GM06990 (cell line): Measurements from ENCODE around the gene CALML5.

Experiments
- DNase-seq: peaks from one replicate; pipeline ENCODE4 v3.0.0-alpha.2; 2011; ENCODE audit not compliant: insufficient read length; ENCODE audit errors: extremely low read depth
- H3K27me3 ChIP-seq: replicated peaks from 2 replicates; pipeline ENCODE4 v1.6.0; 2011; ENCODE audit warnings: low read length; ENCODE audit not compliant: control insufficient read depth, insufficient read depth
- H3K36me3 ChIP-seq: 2 replicates; pipeline ENCODE4 v1.5.1; 2011; ENCODE audit warnings: low read length; ENCODE audit not compliant: control insufficient read depth, insufficient read depth
- H3K4me3 ChIP-seq: replicated peaks from 2 replicates; pipeline ENCODE4 v1.5.1; 2011; ENCODE audit warnings: low read depth, mild to moderate bottlenecking, control low read depth, low read length
- TF ChIP-seq, protein P1 (sequence below): IDR thresholded peaks from 2 replicates; pipeline ENCODE4 v1.5.1; 2011; ENCODE audit warnings: low read length, control low read depth, mild to moderate bottlenecking, inconsistent platforms; ENCODE audit not compliant: insufficient read depth, poor library complexity, severe bottlenecking

Gene CALML5

DNA sequence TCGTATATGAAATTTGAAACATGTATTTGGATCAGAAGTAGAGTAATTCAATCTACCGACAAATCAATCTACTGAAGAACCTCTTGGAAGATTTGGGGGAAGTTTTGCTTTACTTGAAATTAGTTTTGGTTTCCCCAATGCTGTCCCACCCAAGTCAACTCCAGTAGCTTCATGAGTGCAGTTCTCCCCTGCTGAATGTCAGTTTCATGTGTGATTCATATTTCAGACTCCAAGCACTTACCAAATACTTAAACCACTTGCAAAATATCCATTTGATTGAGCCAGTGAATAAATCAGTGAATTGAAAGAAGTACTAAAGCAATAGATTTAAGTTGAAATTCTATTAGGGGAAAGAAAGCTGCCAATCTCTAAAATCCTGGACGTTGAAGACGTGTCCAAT, 9.3 kb downstream of the CALML5 start:
- no peak for DNase-seq
- H3K36me3 ChIP-seq, result no peaks in the 10 kb centered on the region
- no peaks in the 10 kb centered on the region; the same call in none of the 2 replicates for H3K27me3 ChIP-seq
- TF ChIP-seq, protein P1, sequence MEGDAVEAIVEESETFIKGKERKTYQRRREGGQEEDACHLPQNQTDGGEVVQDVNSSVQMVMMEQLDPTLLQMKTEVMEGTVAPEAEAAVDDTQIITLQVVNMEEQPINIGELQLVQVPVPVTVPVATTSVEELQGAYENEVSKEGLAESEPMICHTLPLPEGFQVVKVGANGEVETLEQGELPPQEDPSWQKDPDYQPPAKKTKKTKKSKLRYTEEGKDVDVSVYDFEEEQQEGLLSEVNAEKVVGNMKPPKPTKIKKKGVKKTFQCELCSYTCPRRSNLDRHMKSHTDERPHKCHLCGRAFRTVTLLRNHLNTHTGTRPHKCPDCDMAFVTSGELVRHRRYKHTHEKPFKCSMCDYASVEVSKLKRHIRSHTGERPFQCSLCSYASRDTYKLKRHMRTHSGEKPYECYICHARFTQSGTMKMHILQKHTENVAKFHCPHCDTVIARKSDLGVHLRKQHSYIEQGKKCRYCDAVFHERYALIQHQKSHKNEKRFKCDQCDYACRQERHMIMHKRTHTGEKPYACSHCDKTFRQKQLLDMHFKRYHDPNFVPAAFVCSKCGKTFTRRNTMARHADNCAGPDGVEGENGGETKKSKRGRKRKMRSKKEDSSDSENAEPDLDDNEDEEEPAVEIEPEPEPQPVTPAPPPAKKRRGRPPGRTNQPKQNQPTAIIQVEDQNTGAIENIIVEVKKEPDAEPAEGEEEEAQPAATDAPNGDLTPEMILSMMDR, result no peak
- no peak overlapping the region for H3K4me3 ChIP-seq

DNA sequence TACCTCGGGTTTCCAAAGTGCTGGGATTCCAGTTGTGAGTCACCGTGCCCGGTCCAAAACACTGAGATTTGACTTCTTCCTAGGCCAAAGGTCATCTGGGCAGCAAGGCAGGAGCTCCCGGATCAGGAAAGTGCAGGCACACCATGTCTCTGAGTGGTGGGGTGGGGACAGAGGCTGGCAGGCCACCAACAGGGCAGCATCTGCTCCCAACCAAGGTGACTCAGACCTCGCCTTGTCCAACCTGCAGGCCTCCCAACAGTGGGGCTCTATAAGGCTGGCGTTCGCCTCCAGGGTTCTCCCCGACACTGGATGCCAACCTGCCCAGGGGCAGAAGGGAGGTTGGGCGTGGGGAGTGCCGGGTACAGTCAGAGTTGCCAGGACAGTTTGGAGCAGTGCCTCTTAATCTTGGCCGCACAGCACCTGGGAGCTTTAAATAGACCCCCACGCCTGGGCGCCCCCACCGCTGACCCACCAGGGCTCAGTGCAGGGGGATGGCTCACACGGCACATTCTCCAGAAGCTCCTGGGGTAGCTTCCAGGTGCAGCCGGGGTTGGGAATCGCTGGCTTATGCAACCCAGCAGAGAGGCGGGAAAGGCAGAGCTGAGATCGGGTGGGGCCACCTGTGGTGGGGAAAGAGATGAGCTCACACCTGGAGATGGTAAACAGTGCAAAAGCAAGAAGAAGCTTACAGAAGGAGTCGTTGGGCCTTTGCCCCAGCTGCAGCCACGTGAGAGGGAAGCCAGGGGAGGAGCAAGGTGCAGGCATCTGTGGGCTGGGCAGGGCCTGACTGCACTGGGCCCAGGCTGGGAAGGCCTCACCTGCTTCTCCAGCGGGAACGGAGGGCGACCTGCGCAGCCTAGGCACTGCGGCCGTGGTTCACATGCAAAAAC, 10.9 kb downstream of the CALML5 start:
- H3K36me3 ChIP-seq, result no peaks in the 10 kb centered on the region
- TF ChIP-seq, protein P1, result no peak
- no peak for DNase-seq
- H3K27me3 ChIP-seq, result no peaks in the 10 kb centered on the region; the same call in none of the 2 replicates
- no peak overlapping the region for H3K4me3 ChIP-seq

DNA sequence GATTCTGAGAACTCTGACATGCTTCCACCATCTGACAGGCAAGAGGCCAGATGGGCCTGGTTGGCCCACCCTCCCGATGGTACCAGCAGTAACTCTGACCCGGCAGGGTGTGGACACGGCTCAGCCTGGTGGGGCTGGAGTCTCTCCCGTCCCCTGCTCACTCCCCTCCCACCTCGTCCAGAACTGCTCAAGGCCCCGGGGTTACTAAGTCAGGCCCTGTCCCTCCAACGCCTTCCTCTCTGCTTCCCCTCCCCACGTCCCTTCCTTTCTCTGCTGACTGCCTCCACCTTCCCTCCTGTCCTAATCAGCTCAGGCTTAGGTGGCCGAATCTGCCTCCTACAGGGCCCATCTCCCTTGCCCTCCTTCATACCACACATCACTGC, 12.5 kb downstream of the CALML5 start:
- TF ChIP-seq, protein P1, result no peak
- H3K36me3 ChIP-seq, result no peaks in the 10 kb centered on the region
- no peak overlapping the region for H3K4me3 ChIP-seq
- no peaks in the 10 kb centered on the region; the same call in none of the 2 replicates for H3K27me3 ChIP-seq
- DNase-seq, result no peak

DNA sequence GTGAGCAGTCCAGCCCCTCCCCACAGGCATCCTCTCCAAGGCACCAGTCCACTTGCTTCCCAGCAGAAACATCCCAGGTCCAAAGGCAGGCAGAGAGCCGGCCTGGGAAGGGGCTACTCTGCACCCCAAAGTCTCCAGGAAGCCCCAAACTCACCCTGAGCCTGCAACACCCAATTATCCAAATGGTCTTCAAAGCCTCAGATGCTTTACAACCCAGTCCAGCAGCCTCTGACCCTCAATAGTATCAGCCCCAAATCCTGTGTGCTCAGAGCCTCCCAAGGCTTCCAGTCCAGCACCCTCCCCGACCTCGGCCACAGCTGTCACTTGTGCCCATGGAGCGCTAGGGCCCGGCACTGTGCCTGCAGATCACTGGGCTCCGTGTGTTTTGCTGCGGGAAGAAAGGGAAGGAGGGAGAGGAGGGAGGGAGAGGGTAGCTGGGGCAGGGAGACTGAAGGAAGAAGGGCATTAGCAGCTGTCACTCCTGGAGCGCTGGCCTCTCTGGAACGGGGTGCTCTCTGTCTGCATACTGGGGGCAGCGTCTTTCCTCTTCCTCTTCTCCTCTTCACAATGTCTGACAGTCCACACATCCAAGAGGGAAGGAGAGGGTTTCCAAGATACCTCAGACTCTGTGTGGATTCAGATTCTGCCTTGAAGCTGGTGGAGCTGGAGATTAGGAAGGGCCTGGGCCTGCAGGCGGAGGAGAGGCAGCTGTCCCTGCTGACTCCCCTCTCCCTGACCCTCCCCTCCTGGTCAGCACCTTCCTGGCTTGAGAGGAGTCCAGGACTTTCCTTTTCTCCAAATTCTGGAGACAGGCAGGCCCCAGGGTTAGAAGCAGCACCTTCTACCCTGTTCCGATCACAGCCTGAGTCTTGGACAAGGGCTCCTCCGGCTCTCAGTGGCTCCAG, 13.2 kb downstream of the CALML5 start:
- Histone ChIP-seq H3K27me3 (no peaks in the 10 kb centered on the region; the same call in none of the 2 replicates), H3K4me3 (no peak overlapping the region), H3K36me3 (no peaks in the 10 kb centered on the region)
- no peak for DNase-seq
- TF ChIP-seq, protein P1, result no peak

DNA sequence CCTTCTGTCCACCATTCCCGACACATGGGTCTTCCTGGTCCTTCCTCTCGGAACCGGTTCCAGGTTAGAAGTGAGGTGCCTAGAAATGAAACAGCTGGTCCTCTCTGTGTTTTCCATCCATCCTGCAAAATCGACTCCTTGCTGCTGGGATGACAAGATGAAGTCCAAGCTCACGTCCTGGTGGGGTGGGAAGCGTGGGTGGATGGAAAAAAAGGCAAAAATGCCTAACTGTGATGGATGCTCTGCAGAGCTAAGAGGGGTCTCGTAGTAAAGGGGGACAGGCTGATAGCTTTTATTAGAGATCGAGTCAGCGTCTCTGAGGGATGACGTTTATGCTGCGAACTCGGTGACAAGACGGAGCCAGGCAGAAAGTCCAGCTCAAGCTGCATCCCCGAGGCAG, 14.1 kb downstream of the CALML5 start:
- H3K36me3 ChIP-seq, result no peaks in the 10 kb centered on the region
- DNase-seq, result no peak
- no peaks in the 10 kb centered on the region; the same call in none of the 2 replicates for H3K27me3 ChIP-seq
- TF ChIP-seq, protein P1, result no peak
- H3K4me3 ChIP-seq, result no peak overlapping the region
